GM21526 (cell line): ENCODE data around the gene FOXR1.
A peak's percentile ranks its signal among the peaks of the same experiment; 100 is the strongest.
"Not testable (repeated sequence)": the region's sequence is repeated elsewhere in the genome, so short reads cannot be mapped to it uniquely, and the experiment has no call there.

Experiments
- ATAC-seq: cut with Tn5 transposase; IDR thresholded peaks from one replicate; pipeline ENCODE4 v1.9.1; 2021; ENCODE audit warnings: moderate library complexity; ENCODE audit not compliant: unreplicated experiment, low FRiP score

The FOXR1 gene

DNA sequence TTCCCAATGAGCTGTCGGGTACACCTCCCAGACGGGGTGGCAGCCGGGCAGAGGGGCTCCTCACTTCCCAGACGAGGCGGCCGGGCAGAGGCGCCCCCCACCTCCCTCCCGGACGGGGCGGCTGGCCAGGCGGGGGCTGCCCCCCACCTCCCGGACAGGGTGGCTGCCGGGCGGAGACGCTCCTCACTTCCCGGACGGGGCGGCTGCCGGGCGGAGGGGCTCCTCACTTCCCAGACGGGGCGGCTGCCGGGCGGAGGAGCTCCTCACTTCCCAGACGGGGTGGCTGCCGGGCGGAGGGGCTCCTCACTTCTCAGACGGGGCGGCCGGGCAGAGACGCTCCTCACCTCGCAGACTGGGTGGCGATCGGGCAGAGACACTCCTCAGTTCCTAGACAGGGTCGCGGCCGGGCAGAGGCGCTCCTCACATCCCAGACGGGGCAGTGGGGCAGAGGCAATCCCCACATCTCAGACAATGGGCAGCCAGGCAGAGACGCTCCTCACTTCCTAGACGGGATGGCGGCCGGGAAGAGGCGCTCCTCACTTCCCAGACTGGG, 20.0 kb downstream of the FOXR1 start:
- ATAC-seq, result not testable (repeated sequence)

DNA sequence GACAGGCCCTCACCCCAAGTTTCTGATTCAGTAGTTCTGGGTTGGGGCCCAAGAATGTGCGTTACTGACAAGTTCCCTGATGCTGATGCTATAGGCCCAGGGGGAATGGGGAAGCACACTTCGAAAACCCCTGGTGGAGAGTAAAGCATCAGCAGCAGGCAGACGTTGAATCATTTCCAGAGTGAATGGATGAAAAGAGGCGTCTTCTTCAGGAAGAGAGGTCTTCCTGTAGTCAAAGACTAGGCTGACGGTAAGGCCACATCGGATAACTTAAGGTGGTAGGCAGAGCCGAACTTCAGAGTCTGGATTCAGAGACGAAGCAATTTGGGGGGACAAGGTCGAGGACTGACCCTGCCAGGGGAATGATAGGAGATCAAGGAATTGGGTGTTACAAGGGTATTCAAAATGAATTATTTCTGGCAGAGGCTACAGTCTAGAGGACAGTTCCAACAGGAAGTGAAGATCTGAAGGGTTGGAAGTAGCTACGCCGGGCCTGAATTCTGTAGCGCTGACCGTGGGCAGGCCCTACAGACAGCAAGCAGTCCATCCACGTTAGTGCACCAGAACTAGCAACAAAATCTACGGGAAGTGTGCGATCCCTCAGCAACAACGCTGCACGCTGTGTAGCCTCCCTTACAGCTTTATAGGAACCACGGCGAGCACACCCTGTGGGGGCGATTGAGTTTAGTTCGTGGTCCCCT, 25.5 kb downstream of the FOXR1 start:
- peak; percentile 21 for ATAC-seq

DNA sequence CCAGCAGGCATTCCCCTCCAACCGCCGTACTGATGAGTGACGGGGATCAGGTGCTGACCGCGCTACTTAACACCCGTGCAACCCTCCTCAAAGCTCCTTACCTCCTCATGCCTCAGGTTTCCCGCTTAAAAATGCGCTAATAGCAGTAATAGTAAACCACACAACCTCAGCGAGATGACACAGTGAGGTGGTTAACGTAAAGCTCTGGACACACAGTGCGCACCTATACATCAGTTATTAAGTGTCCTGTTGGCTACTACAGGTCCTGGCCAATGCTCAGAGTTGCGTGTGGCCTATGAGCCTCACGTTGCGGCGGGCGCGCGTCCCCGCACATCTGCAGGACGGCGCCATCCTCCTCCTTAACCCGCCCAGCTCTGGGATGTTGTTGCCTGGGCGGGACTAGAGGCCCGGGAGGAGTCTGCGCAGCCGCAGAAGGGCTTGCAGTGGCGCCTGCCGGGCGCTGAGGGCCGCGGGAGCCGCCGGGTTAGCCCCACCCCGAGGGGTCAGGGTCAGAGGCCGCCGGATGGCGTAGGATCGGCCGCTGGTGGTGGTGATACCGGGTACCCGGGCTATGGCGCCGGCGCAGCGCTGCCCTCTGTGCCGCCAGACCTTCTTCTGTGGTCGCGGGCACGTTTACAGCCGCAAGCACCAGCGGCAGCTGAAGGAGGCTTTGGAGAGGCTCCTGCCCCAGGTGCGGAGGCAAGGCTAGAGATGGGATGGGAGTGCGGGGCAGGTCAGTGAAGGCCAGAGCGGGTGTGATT, 26.2 kb downstream of the FOXR1 start, which contains the start of gene CENATAC:
Gene CENATAC, plus strand, starts transcription at position 512 of the 761 bp plus-strand sequence. Its CDS starts 60 bp downstream, at position 572.
- peak; percentile 81 for ATAC-seq

DNA sequence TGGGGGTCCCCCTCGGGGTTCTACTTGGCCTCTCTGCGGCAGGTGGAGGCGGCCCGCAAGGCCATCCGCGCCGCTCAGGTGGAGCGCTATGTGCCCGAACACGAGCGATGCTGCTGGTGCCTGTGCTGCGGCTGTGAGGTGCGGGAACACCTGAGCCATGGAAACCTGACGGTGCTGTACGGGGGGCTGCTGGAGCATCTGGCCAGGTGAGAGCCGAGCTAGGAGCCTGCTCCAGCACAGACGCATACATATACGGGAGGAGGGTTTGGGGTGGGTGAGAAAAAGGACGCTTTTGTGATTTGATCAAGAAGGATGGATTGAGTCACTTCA, 26.8 kb downstream of the FOXR1 start:
- no peak for ATAC-seq

DNA sequence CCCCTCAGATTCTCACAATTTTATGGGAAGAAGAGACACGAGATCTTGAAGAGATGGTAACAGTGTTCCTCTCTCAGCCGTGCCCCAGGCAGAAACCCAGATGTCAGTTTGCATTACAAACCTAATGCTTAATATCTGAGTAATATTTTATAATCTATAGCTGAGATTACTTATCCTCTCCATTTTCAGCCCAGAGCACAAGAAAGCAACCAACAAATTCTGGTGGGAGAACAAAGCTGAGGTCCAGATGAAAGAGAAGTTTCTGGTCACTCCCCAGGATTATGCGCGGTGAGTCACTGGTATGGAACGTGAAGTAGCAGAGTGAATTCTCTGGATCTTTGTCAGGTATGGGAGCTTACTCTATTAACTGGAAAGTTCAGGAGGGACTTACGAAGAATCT, 27.3 kb downstream of the FOXR1 start:
- no peak for ATAC-seq

DNA sequence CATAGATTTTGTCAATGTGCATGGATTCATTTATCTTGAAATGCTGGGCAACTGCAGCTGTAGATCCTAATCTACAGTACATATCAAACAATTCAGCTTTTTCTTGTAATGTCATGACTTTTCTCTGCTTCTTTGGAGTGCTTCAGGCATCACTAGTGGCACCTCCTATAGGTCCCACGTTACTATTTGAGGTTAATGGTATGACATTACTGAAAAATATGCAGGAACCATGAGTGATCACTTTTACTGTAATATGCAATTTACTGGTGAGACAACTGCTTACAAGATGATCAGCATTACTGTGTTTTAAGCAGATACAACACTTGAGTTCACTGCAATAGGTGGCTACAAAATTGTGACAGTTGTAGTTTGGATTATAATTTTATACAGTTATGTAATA, 29.3 kb downstream of the FOXR1 start:
- ATAC-seq, result no peak

DNA sequence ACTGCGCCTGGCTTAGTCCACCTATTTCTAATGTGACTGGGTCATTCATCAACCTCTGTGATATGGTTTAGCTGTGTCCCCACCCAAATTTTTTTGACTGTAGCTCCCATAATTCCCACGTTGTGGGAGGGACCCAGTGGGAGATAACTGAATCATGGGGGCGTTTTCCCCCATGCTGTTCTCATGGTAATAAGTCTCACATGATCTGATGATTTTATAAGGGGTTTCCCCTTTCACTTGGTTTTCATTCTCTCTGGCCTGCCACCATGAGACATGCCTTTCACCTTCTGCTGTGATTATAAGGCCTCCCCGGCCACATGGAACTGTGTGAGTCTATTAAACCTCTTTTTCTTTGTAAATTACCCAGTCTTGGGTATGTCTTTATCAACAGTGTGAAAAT, 35.1 kb downstream of the FOXR1 start:
- ATAC-seq, result no peak

GRCh38 chr11:119011476-119012053, 40.0 kb downstream of the FOXR1 start:
- no peak for ATAC-seq

GRCh38 chr11:119012629-119013170, 41.1 kb downstream of the FOXR1 start:
- no peak for ATAC-seq

DNA sequence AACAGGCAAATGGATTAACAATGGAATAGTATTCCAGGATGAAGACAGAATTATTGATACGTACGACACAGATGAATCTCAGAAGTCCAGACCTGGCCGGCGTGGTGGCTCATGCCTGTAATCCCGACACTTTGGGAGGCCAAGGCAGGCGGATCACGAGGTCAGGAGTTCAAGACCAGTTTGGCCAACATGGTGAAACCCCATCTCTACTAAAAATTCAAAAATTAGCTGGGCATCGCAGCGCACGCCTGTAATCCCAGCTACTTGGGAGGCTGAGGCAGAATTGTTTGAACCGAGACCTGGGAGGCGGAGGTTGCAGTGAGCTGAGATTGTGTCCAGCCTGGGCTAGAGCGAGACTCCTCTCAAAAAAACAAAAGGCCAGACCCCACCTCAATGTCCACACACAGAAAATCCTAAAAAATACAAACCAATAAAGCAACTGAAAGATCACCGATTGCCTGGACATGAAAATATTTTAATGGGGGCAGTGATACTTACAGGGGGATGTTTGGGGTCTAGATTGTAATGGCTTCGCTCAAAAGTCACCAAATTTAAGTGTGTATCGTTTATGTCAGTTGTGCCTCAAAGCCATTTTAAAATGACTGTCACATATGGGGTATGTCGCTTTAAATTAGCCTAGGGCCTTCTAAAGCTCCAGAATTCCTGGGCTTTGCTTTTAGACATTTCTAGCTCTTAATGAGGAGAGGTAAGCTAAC, 42.8 kb downstream of the FOXR1 start:
- no peak for ATAC-seq

- no peak for ATAC-seq
These were observed 43.6 kb downstream of the FOXR1 start for GRCh38 chr11:119015054-119015611.

DNA sequence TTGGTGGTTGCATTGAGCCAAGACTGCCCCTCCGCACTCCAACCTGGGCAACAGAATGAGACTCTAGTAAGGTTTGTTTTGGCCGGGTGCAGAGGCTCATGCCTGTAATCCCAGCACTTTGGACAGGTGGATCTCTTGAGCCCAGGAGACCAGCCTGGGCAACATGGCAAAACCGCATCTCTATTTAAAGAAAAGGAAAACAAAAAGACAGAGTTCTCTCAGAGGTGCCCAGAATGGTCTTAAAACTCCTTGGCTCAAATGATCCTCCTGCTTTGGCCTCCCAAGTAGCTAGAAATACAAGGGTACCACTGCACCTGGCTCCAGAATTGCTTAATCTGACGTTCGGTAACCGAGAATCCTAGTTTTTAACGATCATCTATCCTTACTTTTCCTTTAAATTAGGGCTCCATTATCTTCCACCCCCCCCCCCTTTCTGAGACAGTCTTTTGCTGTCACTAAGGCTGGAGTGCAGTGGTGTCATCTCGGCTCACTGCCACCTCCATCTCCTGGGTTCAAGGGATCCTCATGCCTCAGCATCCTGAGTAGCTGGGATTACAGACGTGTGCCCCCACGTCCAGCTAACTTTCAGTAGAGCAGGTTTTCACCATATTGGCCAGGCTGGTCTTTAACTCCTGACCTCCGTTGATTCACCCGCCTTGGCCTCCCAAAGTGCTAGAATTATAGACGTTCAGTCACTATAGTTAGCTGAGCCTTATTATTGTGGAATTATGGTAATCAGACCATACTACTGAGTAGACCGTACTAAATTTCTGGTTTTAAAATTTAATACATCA, 44.9 kb downstream of the FOXR1 start:
- ATAC-seq, result no peak

GRCh38 chr11:119017377-119017776, 45.8 kb downstream of the FOXR1 start:
- ATAC-seq, result not testable (repeated sequence)

- ATAC-seq, result peak; percentile 78
These were observed 46.7 kb downstream of the FOXR1 start, which contains the start of the genes RPS25 and TRAPPC4 for GRCh38 chr11:119018074-119018938. Gene RPS25, minus strand, starts transcription at chr11:119018343. Its CDS starts 59 bp downstream, at chr11:119018284. Gene TRAPPC4, plus strand, starts transcription at chr11:119018766. Its CDS starts 30 bp downstream, at chr11:119018796.

DNA sequence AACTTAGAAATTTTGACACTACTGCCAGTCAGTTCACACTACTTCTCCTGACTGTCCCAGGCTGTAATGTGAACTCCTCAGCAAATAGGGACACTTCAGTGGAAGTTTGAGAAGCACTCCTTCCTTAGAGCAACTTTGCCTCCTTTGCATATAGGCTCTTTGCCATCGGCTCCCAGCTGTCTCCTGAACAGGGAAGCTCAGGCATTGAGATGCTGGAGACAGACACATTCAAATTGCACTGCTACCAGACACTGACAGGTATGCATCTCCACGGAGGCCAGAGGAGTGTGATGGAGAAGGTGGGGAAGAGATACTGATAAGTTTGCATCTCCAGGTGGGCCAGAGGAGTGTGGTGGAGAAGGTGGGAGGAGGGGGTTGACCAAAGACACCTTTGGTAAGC, 48.4 kb downstream of the FOXR1 start:
- ATAC-seq, result no peak

- ATAC-seq, result no peak
These were observed 50.1 kb downstream of the FOXR1 start for GRCh38 chr11:119021631-119022030.

- ATAC-seq, result no peak
These were observed 52.2 kb downstream of the FOXR1 start for GRCh38 chr11:119023741-119024140.

DNA sequence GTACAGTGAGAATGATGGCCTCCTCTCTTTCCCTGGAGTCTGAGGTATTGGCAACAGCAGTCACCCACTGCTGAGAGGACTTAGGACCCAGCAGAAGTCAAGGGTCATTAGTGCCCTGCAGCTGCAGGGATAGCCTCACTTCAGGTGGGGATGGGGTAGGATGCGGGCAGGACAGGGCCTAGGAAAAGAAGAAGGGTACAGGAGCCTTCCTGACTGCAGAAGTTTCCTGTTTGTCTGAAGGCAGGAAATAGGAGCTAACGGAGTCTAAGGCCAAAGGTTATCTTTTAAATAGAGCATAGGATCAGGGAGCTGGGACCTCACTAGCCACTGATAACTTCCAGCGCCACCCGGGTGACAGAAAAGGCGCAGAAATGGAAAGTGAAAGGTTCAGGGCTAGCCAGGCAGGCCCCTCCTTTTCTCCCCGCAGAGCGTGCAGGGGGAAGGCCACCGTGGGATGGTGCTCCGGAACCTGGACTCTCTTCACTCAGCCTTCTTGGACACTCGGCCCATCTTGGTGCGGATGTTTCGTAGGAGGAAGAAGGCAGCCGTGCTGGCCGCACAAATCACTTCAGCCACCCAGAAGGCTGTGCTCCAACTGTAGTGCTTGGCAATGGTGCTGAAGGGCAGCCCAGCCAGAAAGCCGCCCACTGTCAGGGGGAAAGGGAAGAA, 53.0 kb downstream of the FOXR1 start:
- no peak for ATAC-seq
